Measurements from ENCODE around the gene ATG5. TPM values are rescaled to one million over a fixed set of nuclear protein-coding genes. Genes with fewer than 3 reads are reported as not detected.

ATG5 gene
- total RNA-seq, 1 experiment from 2014 or later = 35.1 TPM

DNA sequence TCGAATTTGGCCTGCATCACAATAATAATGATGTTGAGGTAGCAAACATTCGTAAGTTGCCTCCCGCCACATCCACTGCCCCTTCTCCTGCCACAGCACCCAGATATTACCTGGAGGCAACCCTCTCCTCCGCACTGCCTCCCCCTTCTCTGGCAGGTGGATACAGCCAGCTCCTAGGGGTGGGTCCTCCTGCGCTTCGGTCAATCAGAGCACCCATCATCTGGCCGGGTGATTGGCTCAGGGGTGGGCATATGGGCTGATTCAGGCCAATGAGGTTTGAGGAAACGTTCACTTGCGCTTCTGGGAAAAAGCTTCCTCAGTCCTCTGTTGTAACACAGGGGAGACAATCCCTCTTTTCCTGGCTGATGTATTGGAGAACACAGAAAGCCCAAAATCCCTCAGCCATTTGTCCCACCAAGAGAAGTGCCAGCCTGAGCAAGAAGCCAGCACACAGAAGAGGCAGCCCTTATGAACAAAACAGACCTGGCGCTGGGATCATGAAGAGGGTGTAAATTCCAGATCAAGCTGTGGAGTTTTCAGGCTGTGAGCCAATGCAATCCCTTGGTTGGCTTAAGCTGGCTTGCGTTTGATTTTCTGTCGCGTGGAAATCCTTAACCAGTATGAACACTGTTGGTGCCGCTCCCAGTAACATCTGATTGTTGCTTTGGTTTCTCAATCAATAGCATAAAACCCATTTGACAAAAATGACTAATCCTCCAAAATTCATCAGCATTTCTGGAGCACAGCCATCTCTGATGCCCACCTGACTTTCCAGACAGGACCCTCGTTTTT is 157.3 kb downstream of the ATG5 start:
- no peak overlapping the region for H3K27ac Mint-ChIP-seq (ENCODE audit: unreplicated experiment)
- TF ChIP-seq, protein P1, sequence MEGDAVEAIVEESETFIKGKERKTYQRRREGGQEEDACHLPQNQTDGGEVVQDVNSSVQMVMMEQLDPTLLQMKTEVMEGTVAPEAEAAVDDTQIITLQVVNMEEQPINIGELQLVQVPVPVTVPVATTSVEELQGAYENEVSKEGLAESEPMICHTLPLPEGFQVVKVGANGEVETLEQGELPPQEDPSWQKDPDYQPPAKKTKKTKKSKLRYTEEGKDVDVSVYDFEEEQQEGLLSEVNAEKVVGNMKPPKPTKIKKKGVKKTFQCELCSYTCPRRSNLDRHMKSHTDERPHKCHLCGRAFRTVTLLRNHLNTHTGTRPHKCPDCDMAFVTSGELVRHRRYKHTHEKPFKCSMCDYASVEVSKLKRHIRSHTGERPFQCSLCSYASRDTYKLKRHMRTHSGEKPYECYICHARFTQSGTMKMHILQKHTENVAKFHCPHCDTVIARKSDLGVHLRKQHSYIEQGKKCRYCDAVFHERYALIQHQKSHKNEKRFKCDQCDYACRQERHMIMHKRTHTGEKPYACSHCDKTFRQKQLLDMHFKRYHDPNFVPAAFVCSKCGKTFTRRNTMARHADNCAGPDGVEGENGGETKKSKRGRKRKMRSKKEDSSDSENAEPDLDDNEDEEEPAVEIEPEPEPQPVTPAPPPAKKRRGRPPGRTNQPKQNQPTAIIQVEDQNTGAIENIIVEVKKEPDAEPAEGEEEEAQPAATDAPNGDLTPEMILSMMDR (IDR thresholded peaks at IDR 0.05; ENCODE audit: unreplicated experiment) = no peak
- BruUV-seq (replicated peaks) = no TSS peak
- no peak overlapping the region for H3K4me3 Mint-ChIP-seq (ENCODE audit: low read depth, unreplicated experiment)
- no peaks in the 10 kb centered on the region for H3K9me3 Mint-ChIP-seq (ENCODE audit: low read depth, unreplicated experiment)
- DNase-seq = no peak
- CTCF ChIA-PET = interaction anchor here (0.6 kb wide), 1 partner anchor 58 kb away, joined by 3 read pairs; no protein-coding TSS in a partner anchor
- H3K36me3 Mint-ChIP-seq (ENCODE audit: insufficient read depth, unreplicated experiment) = no peaks in the 10 kb centered on the region
- H3K27me3 Mint-ChIP-seq (ENCODE audit: unreplicated experiment) = no peaks in the 10 kb centered on the region
- H3K4me1 Mint-ChIP-seq (ENCODE audit: low read depth, unreplicated experiment) = no peaks in the 10 kb centered on the region
- intact Hi-C loops (cut with micrococcal nuclease; ENCODE audit: unreplicated experiment) = no loop called here

DNA sequence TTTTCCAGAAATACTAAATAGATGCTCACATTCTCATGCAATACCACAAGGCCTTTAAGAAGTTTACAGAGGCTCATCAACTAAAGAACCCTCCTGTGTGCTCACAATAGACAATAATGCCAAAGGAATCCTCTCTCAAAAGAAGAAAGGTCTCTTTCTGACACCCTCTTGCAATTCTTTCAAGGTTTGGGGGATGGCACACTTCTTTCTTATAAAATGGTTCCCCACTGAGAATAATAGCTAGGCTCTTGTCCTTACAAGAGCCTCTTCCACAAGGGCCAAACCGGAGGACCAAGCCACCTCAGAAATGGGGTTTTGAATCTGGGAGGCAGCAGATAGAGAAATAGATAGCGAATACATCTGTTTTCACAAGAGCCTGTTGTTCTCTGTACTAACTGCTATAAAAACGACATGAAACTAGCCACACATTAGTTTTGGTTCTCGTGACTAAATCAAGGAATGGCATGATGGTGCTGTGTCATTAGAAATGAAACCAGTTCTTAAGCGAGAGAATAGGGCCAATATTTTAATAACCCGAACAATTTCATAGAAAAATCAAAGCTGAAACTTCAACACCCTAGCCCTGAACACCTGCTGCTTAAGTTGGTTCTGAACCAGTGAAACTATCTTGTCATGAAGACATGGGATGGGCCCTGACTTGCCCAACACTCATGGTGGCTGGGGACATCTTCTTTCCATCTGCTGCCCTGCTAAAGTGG is 158.3 kb downstream of the ATG5 start:
- no TSS peak for BruUV-seq (replicated peaks)
- no peaks in the 10 kb centered on the region for H3K9me3 Mint-ChIP-seq (ENCODE audit: low read depth, unreplicated experiment)
- no peaks in the 10 kb centered on the region for H3K27me3 Mint-ChIP-seq (ENCODE audit: unreplicated experiment)
- H3K4me1 Mint-ChIP-seq (ENCODE audit: low read depth, unreplicated experiment) = no peaks in the 10 kb centered on the region
- intact Hi-C loops (cut with micrococcal nuclease; ENCODE audit: unreplicated experiment) = no loop called here
- H3K36me3 Mint-ChIP-seq (ENCODE audit: insufficient read depth, unreplicated experiment) = no peaks in the 10 kb centered on the region
- DNase-seq = no peak
- no peak overlapping the region for H3K27ac Mint-ChIP-seq (ENCODE audit: unreplicated experiment)
- TF ChIP-seq, protein P1 (IDR thresholded peaks at IDR 0.05; ENCODE audit: unreplicated experiment) = no peak
- no peak overlapping the region for H3K4me3 Mint-ChIP-seq (ENCODE audit: low read depth, unreplicated experiment)
- CTCF ChIA-PET = no interaction called here

- intact Hi-C loops (cut with micrococcal nuclease; ENCODE audit: unreplicated experiment) = no loop called here
- no peak for DNase-seq
- Mint-ChIP-seq H3K9me3 (ENCODE audit: low read depth, unreplicated experiment) (no peaks in the 10 kb centered on the region), H3K27me3 (ENCODE audit: unreplicated experiment) (no peaks in the 10 kb centered on the region), H3K27ac (ENCODE audit: unreplicated experiment) (no peak overlapping the region), H3K4me1 (ENCODE audit: low read depth, unreplicated experiment) (no peaks in the 10 kb centered on the region), H3K36me3 (ENCODE audit: insufficient read depth, unreplicated experiment) (no peaks in the 10 kb centered on the region), H3K4me3 (ENCODE audit: low read depth, unreplicated experiment) (no peak overlapping the region)
- CTCF ChIA-PET = no interaction called here
- TF ChIP-seq, protein P1 (IDR thresholded peaks at IDR 0.05; ENCODE audit: unreplicated experiment) = no peak
- no TSS peak for BruUV-seq (replicated peaks)
These were observed 159.6 kb downstream of the ATG5 start for GRCh38 chr6:106165885-106166485.

DNA sequence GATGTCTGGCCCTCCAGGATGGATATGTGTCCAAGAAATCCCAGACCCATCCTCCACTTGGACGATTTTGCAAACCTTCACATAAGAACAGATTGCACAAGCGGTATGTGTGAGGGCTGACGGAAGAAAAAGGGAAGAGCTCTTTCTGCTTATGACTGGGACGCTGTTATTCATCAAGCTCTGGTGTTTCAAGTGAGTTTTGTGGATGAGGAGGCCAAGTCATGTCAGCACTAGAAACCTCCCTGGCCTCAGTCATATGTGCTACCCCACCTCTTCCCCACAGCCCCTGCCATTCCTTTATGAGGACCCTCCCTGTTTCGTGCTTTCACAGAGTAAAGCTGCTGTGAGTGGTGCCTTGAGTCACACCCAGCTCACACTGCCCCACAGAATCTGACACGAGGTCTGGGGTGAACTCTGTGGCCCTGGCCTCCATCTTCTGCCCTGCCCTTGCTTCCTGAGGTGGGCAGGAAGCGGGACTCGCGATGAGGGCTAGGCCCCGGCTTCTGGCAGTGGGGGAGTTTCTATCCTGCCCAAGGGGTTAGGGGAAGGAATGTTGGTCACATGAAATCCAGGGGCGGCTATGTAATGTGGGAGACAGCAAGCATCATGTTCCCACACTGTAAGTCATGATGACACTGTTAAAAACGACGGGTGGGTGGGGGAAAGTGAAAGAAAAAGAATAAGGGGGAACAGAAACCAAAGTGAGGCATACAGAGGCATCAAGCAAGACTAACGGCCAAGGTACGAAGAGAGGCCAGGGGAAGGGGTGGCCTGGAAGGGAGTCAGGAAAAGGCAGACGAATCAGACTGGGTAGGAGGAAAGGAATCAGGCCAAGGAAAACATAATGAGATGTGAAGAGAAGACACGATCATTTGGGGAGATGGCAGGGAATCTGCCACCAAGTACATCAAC is 161.3 kb downstream of the ATG5 start:
- BruUV-seq (replicated peaks) = no TSS peak
- no peak overlapping the region for H3K27ac Mint-ChIP-seq (ENCODE audit: unreplicated experiment)
- CTCF ChIA-PET = no interaction called here

More for the DNA sequence above, 161.3 kb downstream of the ATG5 start:
- no peaks in the 10 kb centered on the region for H3K27me3 Mint-ChIP-seq (ENCODE audit: unreplicated experiment)
- TF ChIP-seq, protein P1 (IDR thresholded peaks at IDR 0.05; ENCODE audit: unreplicated experiment) = no peak
- no peak for DNase-seq
- no peaks in the 10 kb centered on the region for H3K9me3 Mint-ChIP-seq (ENCODE audit: low read depth, unreplicated experiment)
- intact Hi-C loops (cut with micrococcal nuclease; ENCODE audit: unreplicated experiment) = no loop called here
- no peaks in the 10 kb centered on the region for H3K4me1 Mint-ChIP-seq (ENCODE audit: low read depth, unreplicated experiment)
- no peak overlapping the region for H3K4me3 Mint-ChIP-seq (ENCODE audit: low read depth, unreplicated experiment)
- no peaks in the 10 kb centered on the region for H3K36me3 Mint-ChIP-seq (ENCODE audit: insufficient read depth, unreplicated experiment)

Measured in Calu3 (cell line).